Lower leg skin (tissue), 4 donors: ENCODE measurements around the gene AMD1. TPM values are rescaled to one million over a fixed set of nuclear protein-coding genes. Genes with fewer than 3 reads are reported as not detected.

Source experiments
- DNase-seq, 2 donors: peaks; one replicate each; pipeline ENCODE4 v3.0.0-alpha.2; 2019; ENCODE audit warnings: low spot score in 2 of 2
- H3K4me3 ChIP-seq: fragments of 200-600 bp; sonication (generic); 2 replicates; pipeline ENCODE4 v1.5.1; 2017; ENCODE audit warnings: mild to moderate bottlenecking, low read depth; ENCODE audit not compliant: poor library complexity, severe bottlenecking
- CTCF ChIP-seq, 3 donors: fragments of 450-650 bp; IDR thresholded peaks; one replicate each; pipeline ENCODE4 v1.5.1; 2016; ENCODE audit warnings: antibody characterized with exemption in 3 of 3, mild to moderate bottlenecking in 3 of 3, moderate library complexity in 2 of 3
- POLR2A ChIP-seq, 2 donors: fragments of 450-650 bp; IDR thresholded peaks; one replicate each; pipeline ENCODE4 v1.6.1; 2016 to 2017; ENCODE audit warnings: antibody characterized with exemption in 2 of 2, mild to moderate bottlenecking in 1 of 2, moderate library complexity in 1 of 2
- WGBS, 2 donors: methylation state at CpG; one replicate each; pipeline ENCODE4 v1.1.5; 2018; 5-methylcytosine and 5-hydroxymethylcytosine counted together
- intact Hi-C: fragments of 100-400 bp; cut with DNase I; formaldehyde crosslinking; loops from one replicate; pipeline ENCODE4 v1.15.0; 2023; ENCODE audit warnings: low total_unique reads
- total RNA-seq, 4 donors: library from RNA; depleted of rRNA; stranded (reverse); fragments of >200 nt; gene quantifications; one replicate each; pipeline ENCODE4 v1.1.0, GENCODE V29; 2016

Gene AMD1
- total RNA-seq, 4 donors from 2014 or later = 36.3 to 49.8 (median 40.4) TPM

GRCh38 chr6:110881546-110882273, 7.1 kb downstream of the AMD1 start:
- intact Hi-C loops = no loop called here
- 71 to 78% methylated on average over 9 of the region's 9 CpGs for WGBS, 2 donors

GRCh38 chr6:110882274-110882619, 7.7 kb downstream of the AMD1 start:
- DNase-seq = no peak
- 81% methylated on average over 1 of the region's 1 CpG for WGBS, 2 donors
- intact Hi-C loops = no loop called here

More at GRCh38 chr6:110881546-110882273, 7.1 kb downstream of the AMD1 start:
- DNase-seq = no peak
- no peak overlapping the region for H3K4me3 ChIP-seq
- TF ChIP-seq POLR2A (IDR thresholded peaks at IDR 0.05) = no peak
- TF ChIP-seq CTCF (IDR thresholded peaks at IDR 0.05) = no peak

GRCh38 chr6:110882824-110883554, 8.4 kb downstream of the AMD1 start:
- 56 to 65% methylated on average over 2 of the region's 2 CpGs for WGBS, 2 donors
- no peak for TF ChIP-seq POLR2A (IDR thresholded peaks at IDR 0.05)
- no peak for TF ChIP-seq CTCF (IDR thresholded peaks at IDR 0.05)
- intact Hi-C loops = no loop called here
- no peak overlapping the region for H3K4me3 ChIP-seq
- DNase-seq = no peak

More at GRCh38 chr6:110882274-110882619, 7.7 kb downstream of the AMD1 start:
- H3K4me3 ChIP-seq = no peak overlapping the region
- TF ChIP-seq CTCF (IDR thresholded peaks at IDR 0.05) (no peak), POLR2A (IDR thresholded peaks at IDR 0.05) (no peak)

- intact Hi-C loops = no loop called here
- 86 to 91% methylated on average over 3 of the region's 3 CpGs for WGBS, 2 donors
- no peak for TF ChIP-seq CTCF (IDR thresholded peaks at IDR 0.05)
- TF ChIP-seq POLR2A (IDR thresholded peaks at IDR 0.05) = no peak
Measured at GRCh38 chr6:110884321-110884720, 9.7 kb downstream of the AMD1 start.

GRCh38 chr6:110885526-110885925, 10.9 kb downstream of the AMD1 start:
- TF ChIP-seq POLR2A (IDR thresholded peaks at IDR 0.05) (no peak), CTCF (IDR thresholded peaks at IDR 0.05) (no peak)
- intact Hi-C loops = no loop called here
- no peak overlapping the region for H3K4me3 ChIP-seq
- 96 to 97% methylated on average over 4 of the region's 4 CpGs for WGBS, 2 donors
- no peak for DNase-seq

More at GRCh38 chr6:110884321-110884720, 9.7 kb downstream of the AMD1 start:
- H3K4me3 ChIP-seq = no peak overlapping the region
- DNase-seq = no peak
